Progenitor cell of endocrine pancreas (in vitro differentiated cells): Measurements from ENCODE around the gene KCNQ5. TPM values are rescaled to one million over a fixed set of nuclear protein-coding genes. Genes with fewer than 3 reads are reported as not detected.

Experiments used
- DNase-seq: peaks from one replicate; pipeline ENCODE4 v3.0.0; 2021; ENCODE audit warnings: low spot score; ENCODE audit not compliant: unreplicated experiment
- H3K27ac Mint-ChIP-seq: 2 replicates; pipeline ENCODE4 v1.8.0; 2021; ENCODE audit warnings: mild to moderate bottlenecking, moderate library complexity, mixed read lengths
- H3K27me3 Mint-ChIP-seq: 2 replicates; pipeline ENCODE4 v1.8.0; 2021; ENCODE audit warnings: mixed read lengths
- H3K36me3 Mint-ChIP-seq: 2 replicates; pipeline ENCODE4 v1.8.0; 2022; ENCODE audit warnings: mixed read lengths; ENCODE audit not compliant: insufficient read depth
- H3K4me1 Mint-ChIP-seq: 2 replicates; pipeline ENCODE4 v1.8.0; 2021; ENCODE audit warnings: low read depth, mixed read lengths
- H3K4me3 Mint-ChIP-seq: 2 replicates; pipeline ENCODE4 v1.8.0; 2021; ENCODE audit warnings: low read depth, mild to moderate bottlenecking, moderate library complexity, mixed read lengths
- H3K9me3 Mint-ChIP-seq: 2 replicates; pipeline ENCODE4 v1.8.0; 2021; ENCODE audit warnings: low read depth, mixed read lengths
- total RNA-seq: library from RNA; stranded (reverse); gene quantifications from 2 replicates; pipeline ENCODE4 v1.2.1, GENCODE V29; 2021
- TF ChIP-seq, protein P1 (sequence below): fragments of 200-600 bp; sonication (generic); IDR thresholded peaks from one replicate; pipeline ENCODE4 v1.5.0; 2021; ENCODE audit warnings: antibody characterized with exemption, mild to moderate bottlenecking; ENCODE audit not compliant: unreplicated experiment

KCNQ5 gene
- total RNA-seq, 1 donor from 2014 or later, result 1.0 TPM

DNA sequence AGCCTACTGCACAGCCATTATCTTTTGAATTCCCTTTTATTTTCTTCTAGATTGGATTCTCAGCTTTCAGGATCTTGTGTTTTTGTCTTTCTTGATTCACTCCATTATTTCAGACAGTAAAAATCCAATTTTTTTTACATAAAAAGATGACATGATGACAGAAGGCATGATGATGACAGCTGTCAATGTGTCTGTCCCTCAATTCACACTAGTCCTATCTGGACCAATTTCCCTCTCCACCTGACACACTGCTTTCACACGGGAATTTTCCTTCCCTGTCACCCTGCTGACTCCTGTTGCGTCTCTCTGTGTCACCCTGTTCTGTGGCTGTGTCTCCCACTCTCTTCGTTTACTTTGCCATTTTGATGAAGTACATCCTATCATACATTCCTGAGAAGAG, 529.9 kb downstream of the KCNQ5 start:
- Mint-ChIP-seq H3K9me3 (peaks cover 3% of the 10 kb centered on the region), H3K27me3 (peaks cover 3% of the 10 kb centered on the region)

DNA sequence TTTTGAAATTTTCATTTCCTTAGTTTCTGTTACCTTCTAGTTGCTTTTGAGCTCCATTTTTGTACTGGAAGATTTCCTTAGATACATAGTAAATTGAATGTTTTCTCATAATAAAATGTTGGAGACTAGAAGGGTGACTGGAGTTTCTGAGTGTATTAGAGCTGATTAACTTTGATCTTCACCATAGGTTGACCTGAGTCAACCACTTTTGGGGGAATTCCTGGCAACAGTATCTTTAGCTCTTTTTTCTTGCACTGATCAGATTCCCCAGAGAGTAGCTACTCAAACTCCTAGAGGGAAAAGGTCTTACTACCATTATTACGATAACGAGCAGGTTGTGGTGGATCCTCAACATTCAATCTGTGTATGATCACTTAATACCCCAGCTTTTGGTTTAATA, 530.7 kb downstream of the KCNQ5 start:
- H3K4me1 Mint-ChIP-seq, result no peaks in the 10 kb centered on the region
- H3K36me3 Mint-ChIP-seq, result peaks cover 2% of the 10 kb centered on the region
- H3K4me3 Mint-ChIP-seq, result no peak overlapping the region
- TF ChIP-seq, protein P1, sequence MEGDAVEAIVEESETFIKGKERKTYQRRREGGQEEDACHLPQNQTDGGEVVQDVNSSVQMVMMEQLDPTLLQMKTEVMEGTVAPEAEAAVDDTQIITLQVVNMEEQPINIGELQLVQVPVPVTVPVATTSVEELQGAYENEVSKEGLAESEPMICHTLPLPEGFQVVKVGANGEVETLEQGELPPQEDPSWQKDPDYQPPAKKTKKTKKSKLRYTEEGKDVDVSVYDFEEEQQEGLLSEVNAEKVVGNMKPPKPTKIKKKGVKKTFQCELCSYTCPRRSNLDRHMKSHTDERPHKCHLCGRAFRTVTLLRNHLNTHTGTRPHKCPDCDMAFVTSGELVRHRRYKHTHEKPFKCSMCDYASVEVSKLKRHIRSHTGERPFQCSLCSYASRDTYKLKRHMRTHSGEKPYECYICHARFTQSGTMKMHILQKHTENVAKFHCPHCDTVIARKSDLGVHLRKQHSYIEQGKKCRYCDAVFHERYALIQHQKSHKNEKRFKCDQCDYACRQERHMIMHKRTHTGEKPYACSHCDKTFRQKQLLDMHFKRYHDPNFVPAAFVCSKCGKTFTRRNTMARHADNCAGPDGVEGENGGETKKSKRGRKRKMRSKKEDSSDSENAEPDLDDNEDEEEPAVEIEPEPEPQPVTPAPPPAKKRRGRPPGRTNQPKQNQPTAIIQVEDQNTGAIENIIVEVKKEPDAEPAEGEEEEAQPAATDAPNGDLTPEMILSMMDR, result no peak
- no peak for DNase-seq
- H3K27me3 Mint-ChIP-seq, result peaks cover 3% of the 10 kb centered on the region
- H3K9me3 Mint-ChIP-seq, result peaks cover 6% of the 10 kb centered on the region
- H3K27ac Mint-ChIP-seq, result no peak overlapping the region

More for the DNA sequence above, 529.9 kb downstream of the KCNQ5 start:
- no peaks in the 10 kb centered on the region for H3K36me3 Mint-ChIP-seq
- TF ChIP-seq, protein P1, result no peak
- H3K4me1 Mint-ChIP-seq, result no peaks in the 10 kb centered on the region
- DNase-seq, result no peak
- H3K27ac Mint-ChIP-seq, result no peak overlapping the region
- no peak overlapping the region for H3K4me3 Mint-ChIP-seq

DNA sequence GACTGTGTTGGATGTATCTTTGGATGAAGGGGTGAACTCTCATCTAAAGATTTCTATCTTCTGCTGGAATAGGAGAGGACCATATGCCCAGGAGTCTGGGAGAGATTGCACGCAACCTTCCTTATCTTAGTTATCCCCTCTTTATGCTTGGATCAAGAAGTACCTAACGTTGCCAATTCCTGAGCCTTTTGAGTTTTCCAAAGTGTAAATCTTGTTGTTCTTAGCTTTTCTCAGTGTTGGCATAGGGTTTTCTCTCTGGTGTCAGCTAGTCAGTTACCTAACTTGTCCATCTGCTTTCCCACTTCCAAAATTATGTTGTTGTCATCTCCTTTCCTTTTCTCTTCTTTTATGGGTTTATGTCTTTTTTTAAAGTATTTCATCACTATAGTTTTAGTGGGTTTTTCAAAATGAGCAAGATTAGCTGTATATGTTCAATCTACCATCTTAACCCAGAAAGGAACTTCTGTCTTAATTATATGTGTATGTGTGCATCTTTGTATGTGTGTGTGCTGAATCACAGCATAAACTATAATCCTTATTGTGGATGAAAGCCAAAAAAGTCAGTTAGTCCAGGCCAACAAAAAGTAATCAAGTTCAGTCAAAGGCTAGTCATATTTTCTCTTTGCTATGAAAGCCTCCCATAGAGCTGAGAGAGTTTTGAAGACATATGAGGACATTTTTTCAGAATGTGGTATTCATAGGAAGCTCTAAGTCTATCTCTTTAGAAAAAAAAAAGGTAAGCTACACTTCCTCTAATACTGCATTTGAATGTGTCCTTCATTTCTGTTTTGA, 531.3 kb downstream of the KCNQ5 start:
- peaks cover 3% of the 10 kb centered on the region for H3K27me3 Mint-ChIP-seq
- no peak overlapping the region for H3K4me3 Mint-ChIP-seq
- DNase-seq, result no peak
- no peak overlapping the region for H3K27ac Mint-ChIP-seq
- peaks cover 2% of the 10 kb centered on the region for H3K36me3 Mint-ChIP-seq
- H3K9me3 Mint-ChIP-seq, result peaks cover 6% of the 10 kb centered on the region
- TF ChIP-seq, protein P1, result no peak
- no peaks in the 10 kb centered on the region for H3K4me1 Mint-ChIP-seq

DNA sequence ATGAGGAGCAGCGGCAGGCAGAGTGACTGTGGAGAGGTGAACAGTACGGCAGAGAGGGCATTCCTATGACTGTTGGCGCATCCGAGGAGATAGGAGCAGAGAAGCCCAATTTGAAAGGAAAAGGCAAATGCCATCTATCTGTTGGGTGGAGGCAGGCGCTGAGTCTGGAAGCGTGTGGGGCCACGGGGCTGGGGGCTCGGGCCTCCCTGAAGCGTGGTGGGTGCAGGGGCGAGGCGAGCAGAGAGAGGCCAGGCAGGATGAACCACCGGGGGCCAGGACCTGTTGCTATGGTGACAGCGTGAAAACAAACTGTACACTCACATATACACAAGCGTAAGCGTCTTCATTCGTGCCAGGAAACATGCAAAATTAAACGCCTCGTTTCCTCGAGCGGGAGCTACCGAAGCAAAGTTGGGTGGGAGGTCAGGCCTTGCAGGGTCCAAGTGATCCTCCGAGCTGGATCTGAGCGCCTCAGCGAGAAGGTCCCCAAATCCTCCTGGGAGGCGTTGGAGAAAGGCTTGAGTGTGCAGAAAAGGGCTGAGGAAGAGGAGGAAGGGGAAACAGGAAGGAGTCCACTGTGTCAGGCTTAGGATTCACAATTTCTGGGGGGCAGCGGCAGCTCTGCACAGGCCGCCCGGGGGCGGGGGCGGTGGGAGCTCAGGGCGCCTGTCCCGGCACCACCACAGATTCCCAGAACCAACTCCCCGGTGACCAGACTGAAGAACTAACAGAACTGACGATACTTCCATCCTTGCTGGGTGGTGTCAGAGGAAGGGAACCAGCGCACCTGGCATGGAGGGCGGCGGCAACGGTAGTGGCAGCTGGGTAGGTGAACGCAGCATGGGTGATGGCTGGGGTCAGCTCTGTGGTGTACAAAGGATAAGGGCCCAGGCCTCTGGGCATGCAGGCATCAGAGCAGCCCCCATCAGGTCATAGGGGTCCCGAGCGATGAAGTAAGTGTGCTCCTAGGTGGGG, 535.2 kb downstream of the KCNQ5 start:
- peaks cover 6% of the 10 kb centered on the region for H3K9me3 Mint-ChIP-seq
- TF ChIP-seq, protein P1, result no peak
- no peak overlapping the region for H3K27ac Mint-ChIP-seq
- no peaks in the 10 kb centered on the region for H3K27me3 Mint-ChIP-seq
- no peaks in the 10 kb centered on the region for H3K4me1 Mint-ChIP-seq
- no peak for DNase-seq
- no peak overlapping the region for H3K4me3 Mint-ChIP-seq
- peaks cover 2% of the 10 kb centered on the region for H3K36me3 Mint-ChIP-seq

DNA sequence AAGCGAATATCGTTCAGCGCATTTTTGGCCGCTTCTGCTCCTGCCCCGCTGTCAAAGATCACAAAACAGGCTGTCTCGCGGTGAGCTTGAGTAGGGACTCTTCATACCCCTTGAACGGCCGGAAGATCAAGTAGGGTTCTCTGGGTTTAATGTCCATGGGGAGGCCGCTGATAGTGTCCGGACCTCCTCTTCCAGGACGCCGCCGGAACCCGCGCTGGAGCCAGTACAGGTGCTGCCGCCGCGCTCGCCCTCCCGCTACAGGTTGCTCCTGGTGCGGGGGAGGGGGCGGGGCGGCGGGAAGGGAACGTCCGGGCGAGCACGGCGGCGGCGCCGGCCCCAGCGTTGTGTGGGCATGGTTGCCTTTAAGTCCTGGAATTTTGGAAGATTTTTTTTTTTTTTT, 536.0 kb downstream of the KCNQ5 start:
- H3K4me1 Mint-ChIP-seq, result no peaks in the 10 kb centered on the region
- no peak for DNase-seq
- H3K27me3 Mint-ChIP-seq, result no peaks in the 10 kb centered on the region
- H3K36me3 Mint-ChIP-seq, result peaks cover 2% of the 10 kb centered on the region
- TF ChIP-seq, protein P1, result no peak
- peaks cover 6% of the 10 kb centered on the region for H3K9me3 Mint-ChIP-seq
- H3K4me3 Mint-ChIP-seq, result no peak overlapping the region
- no peak overlapping the region for H3K27ac Mint-ChIP-seq
